ENCODE measurements around the gene ZHX3. TPM values are rescaled to one million over a fixed set of nuclear protein-coding genes. Genes with fewer than 3 reads are reported as not detected.
A peak's percentile ranks its signal among the peaks of the same experiment; 100 is the strongest.
"Not testable (repeated sequence)": the region's sequence is repeated elsewhere in the genome, so short reads cannot be mapped to it uniquely, and the experiment has no call there.

The ZHX3 gene
- total RNA-seq, 1 donor, result 4.3 TPM

DNA sequence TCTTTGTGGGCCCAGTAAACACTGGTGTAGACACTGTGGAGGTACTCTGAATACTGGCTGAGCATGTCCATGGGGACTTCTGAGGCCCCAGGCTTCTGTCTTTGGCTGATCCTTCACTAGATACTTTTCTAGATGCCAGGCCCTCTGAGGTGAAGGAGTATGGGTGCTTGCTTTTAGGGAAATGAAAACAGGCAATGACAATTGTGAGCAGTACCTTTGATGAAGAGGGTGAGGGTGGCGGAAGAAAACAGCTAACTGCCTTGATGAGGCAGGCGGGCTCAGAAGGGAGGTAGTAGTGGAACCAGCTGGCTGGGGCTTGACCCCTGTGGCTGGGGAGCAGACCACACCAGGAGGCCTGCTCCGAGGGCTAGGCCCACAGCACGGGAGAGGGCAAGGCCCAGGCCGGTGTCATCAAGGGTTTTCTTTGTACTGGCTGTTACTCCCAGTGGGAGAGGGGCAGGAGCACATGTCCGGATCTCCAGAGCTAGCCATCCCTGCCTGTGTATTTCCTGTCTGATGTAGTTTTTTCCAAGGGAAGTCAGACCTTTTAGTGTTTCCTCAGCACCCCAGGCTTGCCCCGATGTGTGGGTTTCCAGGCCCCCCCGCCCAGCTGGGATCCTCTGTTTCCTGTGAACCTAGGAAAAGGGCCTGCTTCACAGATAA lies 176.2 kb downstream of the ZHX3 start:
- no peak overlapping the region for H3K4me3 ChIP-seq (ENCODE audit: low read length)
- H3K4me1 ChIP-seq (ENCODE audit: insufficient read depth, low read length), result peaks cover 72% of the 10 kb centered on the region
- no peaks in the 10 kb centered on the region for H3K27me3 ChIP-seq (ENCODE audit: insufficient read depth, low read length)
- no peaks in the 10 kb centered on the region for H3K9me3 ChIP-seq (ENCODE audit: low read depth, low read length)

GRCh38 chr20:41140226-41141133 lies 177.1 kb downstream of the ZHX3 start:
- Histone ChIP-seq H3K27me3 (ENCODE audit: insufficient read depth, low read length) (no peaks in the 10 kb centered on the region), H3K4me1 (ENCODE audit: insufficient read depth, low read length) (peaks cover 68% of the 10 kb centered on the region), H3K9me3 (ENCODE audit: low read depth, low read length) (no peaks in the 10 kb centered on the region), H3K4me3 (ENCODE audit: low read length) (peak overlapping the region; percentile 18)

DNA sequence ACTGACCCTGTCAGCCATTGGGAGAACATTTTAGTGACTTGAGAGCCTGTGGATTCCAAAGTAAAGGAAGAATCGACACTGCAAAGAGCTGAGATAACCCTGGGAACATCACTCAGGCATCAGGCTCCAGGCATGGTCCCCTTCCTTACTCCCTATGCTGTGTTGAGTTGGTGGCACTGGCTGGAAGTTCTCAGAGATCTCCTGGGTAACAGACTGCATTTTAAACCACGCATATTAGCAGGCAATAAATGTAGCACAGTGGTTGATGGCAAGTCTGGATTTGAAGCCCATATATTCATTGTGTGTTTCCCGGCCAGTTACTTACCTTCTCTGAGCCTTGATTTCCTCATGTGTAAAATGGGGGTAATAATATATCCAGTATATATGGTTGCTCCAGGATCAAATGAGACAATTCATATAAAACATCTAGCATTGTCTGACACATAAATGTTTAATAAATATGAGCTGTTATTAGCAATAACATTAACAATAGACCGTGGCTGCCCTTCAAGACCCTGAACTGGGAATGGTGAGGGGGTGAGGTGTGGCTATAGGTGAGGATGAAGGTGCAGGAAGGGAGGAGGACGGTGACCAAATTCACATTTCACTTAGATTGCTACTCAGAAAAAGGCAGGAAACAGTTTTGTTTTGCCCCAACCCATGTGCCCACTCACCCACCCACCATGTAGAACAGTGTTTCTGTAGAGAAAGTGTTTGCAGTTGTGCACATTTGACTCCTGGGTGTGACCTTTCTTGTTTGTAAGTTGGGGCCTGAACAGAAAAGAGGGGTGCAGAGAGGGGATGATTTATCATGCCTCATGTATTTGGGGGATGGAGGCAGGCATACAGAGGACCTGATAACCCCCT lies 178.1 kb downstream of the ZHX3 start:
- Histone ChIP-seq H3K4me1 (ENCODE audit: insufficient read depth, low read length) (peaks cover 58% of the 10 kb centered on the region), H3K9me3 (ENCODE audit: low read depth, low read length) (no peaks in the 10 kb centered on the region), H3K27me3 (ENCODE audit: insufficient read depth, low read length) (no peaks in the 10 kb centered on the region), H3K4me3 (ENCODE audit: low read length) (peak overlapping the region; percentile 76)

DNA sequence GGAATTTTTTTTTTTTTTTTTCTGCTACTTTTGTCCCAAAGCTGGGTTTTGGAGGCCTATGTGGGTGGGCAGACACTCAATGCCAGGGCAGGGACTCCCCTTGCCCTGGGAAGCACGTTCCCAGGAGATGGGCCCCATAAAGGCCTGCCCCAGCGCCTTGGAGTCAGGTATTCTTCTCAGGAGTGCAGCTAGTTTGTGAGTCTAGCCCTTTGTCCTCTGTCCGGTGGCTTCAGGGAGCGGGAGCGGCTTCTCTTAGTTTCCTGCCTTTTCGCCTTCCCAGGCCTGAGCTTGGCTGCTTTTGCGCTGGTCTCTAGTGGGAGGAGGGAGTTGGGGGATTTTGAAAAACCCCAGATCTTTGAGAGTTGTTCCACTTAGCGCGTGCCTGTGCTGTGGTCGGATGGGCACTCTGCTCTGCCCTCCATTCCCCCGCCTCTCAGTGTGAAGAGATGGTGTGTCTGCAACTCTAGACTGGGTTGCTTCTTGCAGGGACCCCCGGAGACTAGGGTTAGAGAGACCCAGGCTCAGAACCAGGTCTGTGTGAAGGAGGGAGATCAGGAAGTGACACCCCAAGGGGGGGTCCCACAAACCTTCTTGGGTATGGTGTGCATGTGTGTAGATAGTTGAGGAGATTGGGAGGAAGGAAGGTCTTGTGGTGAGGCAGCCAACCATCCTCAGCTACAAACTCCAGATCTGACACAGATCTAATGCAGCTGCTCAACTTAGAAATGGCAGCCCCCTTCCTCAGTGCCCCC lies 178.9 kb downstream of the ZHX3 start:
- Histone ChIP-seq H3K4me3 (ENCODE audit: low read length) (peak overlapping the region; percentile 76), H3K4me1 (ENCODE audit: insufficient read depth, low read length) (peaks cover 53% of the 10 kb centered on the region), H3K9me3 (ENCODE audit: low read depth, low read length) (no peaks in the 10 kb centered on the region), H3K27me3 (ENCODE audit: insufficient read depth, low read length) (no peaks in the 10 kb centered on the region)

GRCh38 chr20:41137614-41138474 lies 179.7 kb downstream of the ZHX3 start:
- no peaks in the 10 kb centered on the region for H3K9me3 ChIP-seq (ENCODE audit: low read depth, low read length)
- peaks cover 46% of the 10 kb centered on the region for H3K4me1 ChIP-seq (ENCODE audit: insufficient read depth, low read length)
- no peaks in the 10 kb centered on the region for H3K27me3 ChIP-seq (ENCODE audit: insufficient read depth, low read length)
- H3K4me3 ChIP-seq (ENCODE audit: low read length), result peak overlapping the region; percentile 76

DNA sequence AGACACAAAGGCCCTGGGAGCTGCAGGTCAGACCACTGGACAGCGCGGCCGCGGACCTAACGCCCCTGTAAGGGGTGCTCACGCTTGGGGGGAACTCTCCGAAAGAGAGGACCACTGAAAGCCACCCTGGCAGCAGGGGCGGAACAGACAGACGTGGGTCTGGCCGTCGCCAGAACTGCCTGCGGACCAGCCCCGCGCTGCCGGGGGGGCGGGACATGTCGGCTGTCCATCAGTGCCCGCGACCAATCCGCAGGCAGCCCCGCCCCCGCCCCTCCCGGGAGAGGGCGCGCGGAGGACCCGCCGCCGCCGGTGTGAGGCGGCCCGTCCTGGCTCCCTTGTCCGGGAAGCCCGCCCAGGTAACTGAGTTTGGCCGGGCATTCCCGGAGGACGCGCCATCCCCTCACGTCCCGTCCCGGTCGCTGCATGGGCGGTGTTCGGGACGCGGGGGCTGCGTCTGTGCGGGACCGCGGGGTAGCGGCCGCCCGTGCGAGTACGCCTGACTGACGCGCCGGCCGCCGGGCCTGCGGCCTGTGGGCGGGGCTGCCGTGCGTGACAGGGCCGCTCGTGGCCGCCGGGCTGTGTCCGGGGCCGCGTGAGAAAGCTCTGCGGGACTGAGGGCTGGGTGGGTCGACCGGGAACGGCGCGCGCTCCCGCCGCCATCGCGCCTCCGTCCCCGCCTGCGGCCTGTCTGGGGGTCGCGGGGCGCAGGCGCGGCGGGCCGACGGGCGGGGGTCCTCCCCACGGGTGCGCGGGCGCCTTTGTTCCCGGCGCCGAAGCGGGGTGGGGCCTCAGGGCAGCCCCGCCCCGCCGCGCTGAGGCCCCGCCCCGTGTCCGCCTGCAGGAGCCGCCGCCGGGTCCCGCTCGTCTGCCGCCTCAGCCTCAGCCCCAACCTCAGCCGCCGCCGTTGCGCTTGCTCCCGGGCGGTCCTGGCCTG lies 180.6 kb downstream of the ZHX3 start, which contains the start of gene PLCG1:
PLCG1 (plus strand) TSS at position 864 of the 934 bp plus-strand sequence. CDS start 99 bp downstream, outside the sequence.
- no peaks in the 10 kb centered on the region for H3K27me3 ChIP-seq (ENCODE audit: insufficient read depth, low read length)
- H3K9me3 ChIP-seq (ENCODE audit: low read depth, low read length), result no peaks in the 10 kb centered on the region
- H3K4me3 ChIP-seq (ENCODE audit: low read length), result peak within 1 kb of the TSS; percentile 76
- H3K4me1 ChIP-seq (ENCODE audit: insufficient read depth, low read length), result peaks cover 37% of the 10 kb centered on the region

- Histone ChIP-seq H3K9me3 (ENCODE audit: low read depth, low read length) (no peaks in the 10 kb centered on the region), H3K4me1 (ENCODE audit: insufficient read depth, low read length) (peaks cover 33% of the 10 kb centered on the region), H3K27me3 (ENCODE audit: insufficient read depth, low read length) (no peaks in the 10 kb centered on the region), H3K4me3 (ENCODE audit: low read length) (peak overlapping the region; percentile 76)
Measured at GRCh38 chr20:41135888-41136679, 181.4 kb downstream of the ZHX3 start.

DNA sequence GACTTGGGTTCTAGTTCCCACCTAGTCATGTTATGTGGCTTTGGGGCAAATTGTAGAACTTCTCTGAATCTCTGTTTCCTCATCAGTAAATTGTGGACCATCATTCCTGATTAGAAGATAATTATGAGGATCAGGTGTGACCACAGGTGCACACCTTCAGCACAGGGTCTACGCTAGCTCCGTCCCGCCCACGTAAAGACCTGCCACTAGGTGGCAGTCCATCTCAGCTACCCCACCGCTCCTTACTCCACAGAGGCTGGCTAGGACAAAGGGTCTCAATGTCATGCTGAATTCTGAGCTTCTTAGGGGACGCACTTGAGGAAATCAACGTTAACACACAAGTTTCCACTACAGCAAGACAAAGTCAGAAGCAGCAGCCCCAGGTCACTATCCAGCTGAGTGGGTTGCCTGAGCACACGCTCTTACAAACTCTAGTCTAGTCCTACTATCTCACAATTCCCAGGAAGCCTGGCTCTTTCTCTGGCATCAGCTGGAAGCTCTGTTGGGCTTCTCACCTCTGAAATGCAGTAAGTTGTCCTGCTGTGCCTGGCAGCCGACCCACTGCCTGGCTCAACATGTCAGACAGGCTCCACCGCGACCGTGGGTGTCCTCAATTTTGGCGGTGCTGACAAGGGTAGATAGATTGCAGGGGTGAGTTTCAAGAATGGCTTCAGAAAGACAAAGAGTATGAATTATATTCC lies 182.2 kb downstream of the ZHX3 start:
- Histone ChIP-seq H3K9me3 (ENCODE audit: low read depth, low read length) (no peaks in the 10 kb centered on the region), H3K4me3 (ENCODE audit: low read length) (no peak overlapping the region), H3K4me1 (ENCODE audit: insufficient read depth, low read length) (peaks cover 26% of the 10 kb centered on the region), H3K27me3 (ENCODE audit: insufficient read depth, low read length) (no peaks in the 10 kb centered on the region)

- peaks cover 19% of the 10 kb centered on the region for H3K4me1 ChIP-seq (ENCODE audit: insufficient read depth, low read length)
- no peaks in the 10 kb centered on the region for H3K27me3 ChIP-seq (ENCODE audit: insufficient read depth, low read length)
- H3K4me3 ChIP-seq (ENCODE audit: low read length), result no peak overlapping the region
- H3K9me3 ChIP-seq (ENCODE audit: low read depth, low read length), result no peaks in the 10 kb centered on the region
Measured at GRCh38 chr20:41134362-41135186, 183.0 kb downstream of the ZHX3 start.

DNA sequence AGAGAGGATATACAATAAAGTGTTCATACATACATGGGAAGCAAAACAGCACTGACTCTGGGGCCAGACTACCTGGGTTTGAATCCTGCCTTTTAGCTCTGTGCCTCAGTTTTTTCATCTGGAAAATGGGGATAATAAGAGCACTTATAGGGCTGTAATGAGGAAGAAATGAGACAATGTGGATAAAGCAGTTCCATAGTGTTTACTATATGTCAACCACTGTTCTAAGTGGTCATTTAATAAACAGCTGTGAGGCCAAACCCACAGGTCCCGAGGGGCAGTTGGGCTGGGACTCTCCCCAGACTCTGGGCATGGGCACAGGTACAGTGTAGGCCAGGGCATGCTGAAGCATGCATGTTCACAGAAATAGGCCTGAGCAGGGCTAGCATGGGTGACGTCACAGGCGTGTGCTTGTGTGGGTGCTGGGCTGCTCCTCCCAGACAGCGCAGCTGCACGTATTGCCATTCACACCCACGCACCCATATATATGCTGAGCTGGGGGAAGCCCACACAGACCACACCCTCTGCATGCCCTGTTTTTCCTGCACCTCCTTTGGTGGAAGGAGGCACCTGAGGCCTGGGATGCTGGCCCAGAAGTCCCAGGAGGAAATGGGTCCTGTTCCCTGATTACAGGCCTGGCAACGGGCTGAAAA lies 183.7 kb downstream of the ZHX3 start:
- Histone ChIP-seq H3K9me3 (ENCODE audit: low read depth, low read length) (no peaks in the 10 kb centered on the region), H3K4me1 (ENCODE audit: insufficient read depth, low read length) (peaks cover 18% of the 10 kb centered on the region), H3K27me3 (ENCODE audit: insufficient read depth, low read length) (no peaks in the 10 kb centered on the region), H3K4me3 (ENCODE audit: low read length) (no peak overlapping the region)

DNA sequence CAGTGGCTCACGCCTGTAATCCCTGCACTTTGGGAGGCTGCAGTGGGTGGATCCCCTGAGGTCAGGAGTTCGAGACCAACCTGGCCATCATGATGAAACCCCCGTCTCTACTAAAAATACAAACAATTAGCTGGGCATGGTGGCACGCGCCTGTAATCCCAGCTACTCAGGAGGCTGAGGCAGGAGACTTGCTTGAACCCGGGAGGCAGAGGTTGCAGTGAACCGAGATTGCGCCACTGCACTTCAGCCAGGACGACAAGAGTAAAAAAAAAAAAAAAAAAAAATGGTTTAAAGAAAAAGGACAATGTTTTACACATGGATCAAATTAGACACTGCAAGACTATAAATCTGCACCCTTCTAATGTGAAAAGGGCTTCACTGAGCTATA lies 185.1 kb downstream of the ZHX3 start:
- not testable (repeated sequence) for H3K4me3 ChIP-seq (ENCODE audit: low read length); H3K9me3 ChIP-seq (ENCODE audit: low read depth, low read length); H3K27me3 ChIP-seq (ENCODE audit: insufficient read depth, low read length)
- peaks cover 11% of the 10 kb centered on the region for H3K4me1 ChIP-seq (ENCODE audit: insufficient read depth, low read length)
